Pancreas (tissue), 10 donors: ENCODE data around the gene KHDC4. TPM values are rescaled to one million over a fixed set of nuclear protein-coding genes. Genes with fewer than 3 reads are reported as not detected.

Experiments
- ATAC-seq, 4 donors: fragments of 200-7000 bp; cut with Tn5 transposase; one replicate each; pipeline versions ENCODE4 v1.8.0 to v1.9.1; 2020; ENCODE audit warnings: mild to moderate bottlenecking in 4 of 4, moderate library complexity in 4 of 4
- DNase-seq, 6 donors: peaks; one replicate each; pipeline ENCODE4 v3.0.0-alpha.2; 2020
- FAIRE-seq: peaks from 2 replicates; lab custom pipeline; 2012; peaks lifted over from hg19 to GRCh38; lab: Jason Lieb, UNC
- H3K27ac ChIP-seq, 4 donors: fragments of 200-600 bp; sonication (generic); 1 replicate in 3 of 4; 2 replicates in 1 of 4; pipeline versions ENCODE4 v1.5.0 to v1.8.0; 2020
- H3K27me3 ChIP-seq, 4 donors: fragments of 200-600 bp; one replicate each; pipeline ENCODE4 v1.8.0; 2021
- H3K36me3 ChIP-seq, 3 donors: fragments of 200-600 bp; sonication (generic) in 1 of 3; one replicate each; pipeline versions ENCODE4 v1.5.0 to v1.8.0; 2020 to 2021
- H3K4me1 ChIP-seq, 3 donors: fragments of 200-600 bp; one replicate each; pipeline ENCODE4 v1.8.0; 2021
- H3K4me3 ChIP-seq, 4 donors: fragments of 200-600 bp; sonication (generic) in 2 of 4; one replicate each; pipeline versions ENCODE4 v1.5.0 to v1.8.0; 2020 to 2021
- H3K9me3 ChIP-seq, 4 donors: fragments of 200-600 bp; one replicate each; pipeline ENCODE4 v1.8.0; 2021
- WGBS, 2 donors: extraction: QIAGEN DNeasy Blood & Tissue Kit; methylation state at CpG; one replicate each; pipeline ENCODE4 v1.1.7; 2013; 5-methylcytosine and 5-hydroxymethylcytosine counted together
- intact Hi-C, 3 donors: fragments of 100-400 bp; cut with DNase I; formaldehyde crosslinking; loops; one replicate each; pipeline versions ENCODE4 v1.11.1 to v1.14.2; 2022
- polyA plus RNA-seq, 2 donors: library from polyadenylated mRNA; stranded (reverse); fragments of 200-250 nt; gene quantifications; one replicate each; pipeline ENCODE4 v1.2.3, GENCODE V29; 2013
- total RNA-seq, 6 donors: library from RNA; stranded (reverse); fragmentation: NEBNext Ultra II Directional in 4 of 6; extraction: Animal tissue kit (Norgen Biotek cat#: 25700) in 4 of 6; gene quantifications; one replicate each; pipeline versions ENCODE4 v1.2.1 to v1.2.4, GENCODE V29; 2021 to 2023
- TF ChIP-seq, protein P1 (sequence below), 4 donors: fragments of 200-600 bp; sonication (generic) in 3 of 4; IDR thresholded peaks; one replicate each; pipeline versions ENCODE4 v1.5.0 to v1.8.0; 2021; ENCODE audit warnings: antibody characterized with exemption in 4 of 4
- donor health status: healthy with polysubstance abuse.
- donor health status: DM: no; HTN: no; CAD: no; lungs with moderate emphysema.
- donor health status: DM: no; HTN: no; CAD: no.
- donor health status: control.
- donor health status: control.
- donor health status: Bipolar disorder and iron deficiency.
- donor health status: DM: yes; HTN: yes; CAD: no.
- donor health status: DM: no; HTN: no; CAD: no.
- donor health status: DM: no; HTN: no; CAD: no.
- donor health status: DM: yes; HTN: yes; CAD: no.

Gene KHDC4
- total and polyA plus RNA-seq, 8 donors, result 11.9 to 32.8 (median 19.1) TPM

DNA sequence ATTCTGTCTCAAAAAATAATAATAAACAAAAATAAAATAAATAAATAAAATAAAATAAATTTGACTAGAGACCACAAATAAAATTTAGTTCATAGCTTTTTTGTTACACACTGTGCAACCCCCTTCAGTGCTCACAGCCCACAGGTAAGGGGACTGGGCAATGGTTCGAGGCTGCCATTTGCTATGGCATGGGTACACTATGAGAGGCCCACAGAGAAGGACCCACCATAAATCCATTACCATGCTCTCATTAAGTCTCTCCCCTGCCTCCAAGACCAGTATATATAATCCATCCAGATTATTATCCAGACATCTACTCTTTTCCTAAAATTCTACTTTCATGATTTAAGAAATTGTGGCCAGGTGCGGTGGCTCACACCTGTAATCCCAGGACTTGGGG, 14.4 kb downstream of the KHDC4 start:
- Histone ChIP-seq H3K4me1 (no peaks in the 10 kb centered on the region), H3K9me3 (no peaks in the 10 kb centered on the region), H3K4me3 (no peak overlapping the region), H3K27me3 (no peaks in the 10 kb centered on the region), H3K36me3 (peaks cover 17 to 93% (median 60%) of the 10 kb centered on the region in 3 donors), H3K27ac (no peak overlapping the region)
- ATAC-seq (no peak), FAIRE-seq (no peak), DNase-seq (no peak)
- TF ChIP-seq, protein P1, sequence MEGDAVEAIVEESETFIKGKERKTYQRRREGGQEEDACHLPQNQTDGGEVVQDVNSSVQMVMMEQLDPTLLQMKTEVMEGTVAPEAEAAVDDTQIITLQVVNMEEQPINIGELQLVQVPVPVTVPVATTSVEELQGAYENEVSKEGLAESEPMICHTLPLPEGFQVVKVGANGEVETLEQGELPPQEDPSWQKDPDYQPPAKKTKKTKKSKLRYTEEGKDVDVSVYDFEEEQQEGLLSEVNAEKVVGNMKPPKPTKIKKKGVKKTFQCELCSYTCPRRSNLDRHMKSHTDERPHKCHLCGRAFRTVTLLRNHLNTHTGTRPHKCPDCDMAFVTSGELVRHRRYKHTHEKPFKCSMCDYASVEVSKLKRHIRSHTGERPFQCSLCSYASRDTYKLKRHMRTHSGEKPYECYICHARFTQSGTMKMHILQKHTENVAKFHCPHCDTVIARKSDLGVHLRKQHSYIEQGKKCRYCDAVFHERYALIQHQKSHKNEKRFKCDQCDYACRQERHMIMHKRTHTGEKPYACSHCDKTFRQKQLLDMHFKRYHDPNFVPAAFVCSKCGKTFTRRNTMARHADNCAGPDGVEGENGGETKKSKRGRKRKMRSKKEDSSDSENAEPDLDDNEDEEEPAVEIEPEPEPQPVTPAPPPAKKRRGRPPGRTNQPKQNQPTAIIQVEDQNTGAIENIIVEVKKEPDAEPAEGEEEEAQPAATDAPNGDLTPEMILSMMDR (IDR thresholded peaks at IDR 0.05), result no peak
- WGBS, 2 donors, result 94 to 98% methylated on average over 2 of the region's 2 CpGs
- intact Hi-C loops, result no loop called here

DNA sequence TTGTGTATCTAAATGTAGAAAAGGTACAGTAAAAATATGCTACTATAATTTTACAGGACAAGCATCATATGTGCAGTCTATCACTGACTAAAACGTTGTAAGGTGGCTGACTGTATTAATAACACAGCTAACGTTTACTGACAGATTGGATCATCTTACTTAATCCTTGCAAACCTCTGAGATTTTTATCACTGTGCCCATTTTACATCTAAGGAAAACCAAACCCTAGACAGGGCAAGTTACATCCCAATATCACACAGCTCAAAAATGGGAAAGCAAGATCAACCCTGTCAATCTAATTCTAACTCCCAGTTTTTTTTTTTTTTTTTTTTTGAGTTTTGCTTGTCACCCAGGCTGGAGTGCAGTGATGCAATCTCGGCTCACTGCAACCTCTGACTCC, 15.6 kb downstream of the KHDC4 start:
- Histone ChIP-seq H3K4me1 (no peaks in the 10 kb centered on the region), H3K27me3 (no peaks in the 10 kb centered on the region), H3K36me3 (peaks cover 16 to 92% (median 49%) of the 10 kb centered on the region in 3 donors), H3K9me3 (no peaks in the 10 kb centered on the region), H3K27ac (no peak overlapping the region), H3K4me3 (no peak overlapping the region)
- no peak for DNase-seq
- TF ChIP-seq, protein P1 (IDR thresholded peaks at IDR 0.05), result no peak
- no peak for FAIRE-seq
- WGBS, 2 donors, result 56 to 66% methylated on average over 3 of the region's 3 CpGs
- intact Hi-C loops, result no loop called here
- no peak for ATAC-seq

DNA sequence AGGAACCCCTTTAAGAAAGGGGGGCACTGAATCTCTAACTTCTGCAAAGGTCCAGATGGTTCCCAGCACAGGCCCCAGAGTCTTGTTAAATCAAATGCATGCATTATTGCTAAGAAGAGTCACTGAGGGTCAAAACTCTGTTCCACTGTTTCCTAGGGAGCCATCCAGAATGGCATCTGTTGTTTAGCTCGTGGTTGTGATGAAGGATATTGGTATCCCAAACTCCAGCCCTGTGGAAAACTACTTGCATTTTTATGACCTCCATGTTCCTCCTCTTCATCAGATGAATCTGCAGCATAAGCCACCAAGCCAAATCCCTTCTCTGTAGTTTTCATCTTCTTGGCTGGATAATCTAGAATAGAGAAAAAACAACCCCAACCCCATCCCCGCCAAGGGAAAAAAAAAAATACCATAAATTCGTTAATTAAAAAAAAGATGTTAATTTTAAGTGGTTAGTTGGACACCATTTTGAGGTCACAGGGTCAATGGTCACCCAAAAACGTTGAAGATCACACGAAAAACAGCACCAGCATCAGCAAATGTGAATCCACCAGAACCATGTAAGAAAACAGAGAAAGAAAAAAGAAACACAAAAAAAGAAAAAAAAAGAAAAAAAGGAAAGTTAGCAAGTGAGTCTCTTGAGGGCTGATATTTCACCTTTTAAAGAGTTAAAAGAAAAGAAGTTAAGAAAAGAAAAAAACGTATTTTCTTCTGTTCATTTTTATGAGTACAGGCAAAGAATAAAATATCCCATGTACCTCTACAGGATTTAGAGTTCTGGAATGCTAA, 20.1 kb downstream of the KHDC4 start:
- H3K4me3 ChIP-seq, result no peak overlapping the region
- H3K36me3 ChIP-seq, result peaks cover 11 to 59% (median 19%) of the 10 kb centered on the region in 3 donors
- DNase-seq, result no peak
- no peak for ATAC-seq
- H3K4me1 ChIP-seq, result peaks cover 0 to 8% (median 3%) of the 10 kb centered on the region in 3 donors
- H3K27me3 ChIP-seq, result no peaks in the 10 kb centered on the region
- intact Hi-C loops, result no loop called here
- no peak overlapping the region for H3K27ac ChIP-seq
- H3K9me3 ChIP-seq, result no peaks in the 10 kb centered on the region
- TF ChIP-seq, protein P1 (IDR thresholded peaks at IDR 0.05), result no peak
- 66 to 70% methylated on average over 6 of the region's 6 CpGs for WGBS, 2 donors
- FAIRE-seq, result no peak

DNA sequence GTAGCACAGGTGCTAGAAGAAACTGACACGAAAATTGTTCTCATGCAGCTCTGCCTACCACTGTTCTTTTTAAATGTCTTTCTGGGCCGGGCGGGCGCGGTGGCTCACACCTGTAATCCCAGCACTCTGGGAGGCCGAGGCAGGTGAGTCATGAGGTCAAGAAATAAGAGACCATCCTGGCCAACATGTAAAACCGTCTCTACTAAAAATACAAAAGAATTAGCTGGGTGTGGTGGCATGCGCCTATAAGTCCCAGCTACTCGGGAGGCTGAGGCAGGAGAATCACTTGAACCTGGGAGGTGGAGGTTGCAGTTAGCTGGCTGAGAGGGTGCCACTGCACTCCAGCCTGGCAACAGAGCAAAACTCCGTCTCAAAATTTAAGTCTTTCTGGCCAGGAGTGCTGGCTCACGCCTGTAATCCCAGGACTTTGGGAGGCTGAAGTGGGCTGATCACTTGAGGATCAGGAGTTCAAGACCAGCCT, 22.1 kb downstream of the KHDC4 start:
- no peak for DNase-seq
- 74 to 75% methylated on average over 11 of the region's 11 CpGs for WGBS, 2 donors
- TF ChIP-seq, protein P1 (IDR thresholded peaks at IDR 0.05), result no peak
- H3K36me3 ChIP-seq, result peaks cover 6 to 44% (median 18%) of the 10 kb centered on the region in 3 donors
- no peak for FAIRE-seq
- H3K9me3 ChIP-seq, result no peaks in the 10 kb centered on the region
- intact Hi-C loops, result no loop called here
- no peak overlapping the region for H3K4me3 ChIP-seq
- no peaks in the 10 kb centered on the region for H3K27me3 ChIP-seq
- H3K27ac ChIP-seq, result peak overlapping the region in 2 of 4 donors; percentile 65 to 88
- peaks cover 0 to 8% (median 3%) of the 10 kb centered on the region in 3 donors for H3K4me1 ChIP-seq
- ATAC-seq, result peak in 2 of 4 donors; percentile 2 to 11
